ENCODE results near the gene UQCRHL. TPM values are rescaled to one million over a fixed set of nuclear protein-coding genes. Genes with fewer than 3 reads are reported as not detected.

The UQCRHL gene
- total RNA-seq, 1 donor from 2014 or later, result 1.7 TPM

GRCh38 chr1:15760520-15761211 is 46.8 kb downstream of the UQCRHL start:
- Histone ChIP-seq H3K4me1 (ENCODE audit: insufficient read depth, low read length) (peaks cover 28% of the 10 kb centered on the region), H3K4me3 (ENCODE audit: insufficient read depth, low read depth, low read length) (peak overlapping the region; percentile 79), H3K36me3 (ENCODE audit: insufficient read depth, low read length) (peaks cover 5% of the 10 kb centered on the region), H3K4me2 (ENCODE audit: low read length) (peak overlapping the region; percentile 92), H3K9me3 (ENCODE audit: insufficient read depth, low read depth, low read length) (no peaks in the 10 kb centered on the region), H3K79me2 (ENCODE audit: insufficient read depth, low read length) (peaks cover 62% of the 10 kb centered on the region), H3K27me3 (ENCODE audit: insufficient read depth, low read length) (no peaks in the 10 kb centered on the region), H3K27ac (ENCODE audit: low read depth, low read length) (peak overlapping the region; percentile 72), H2AFZ (ENCODE audit: low read depth, low read length) (no peak overlapping the region), H3K9ac (ENCODE audit: low read length) (peak overlapping the region; percentile 92), H4K20me1 (ENCODE audit: insufficient read depth, low read length) (peaks cover 49% of the 10 kb centered on the region)
- peak overlapping the region; percentile 94 for H3K4me3 Mint-ChIP-seq (ENCODE audit: unreplicated experiment)
- DNase-seq (ENCODE audit: low read depth) (peak; percentile 75), FAIRE-seq (peak; percentile 54)
- no peaks in the 10 kb centered on the region for H3K27me3 Mint-ChIP-seq (ENCODE audit: low read depth, unreplicated experiment)
- H3K27ac Mint-ChIP-seq (ENCODE audit: unreplicated experiment), result peak overlapping the region; percentile 66
- H3K4me1 Mint-ChIP-seq (ENCODE audit: low read depth, unreplicated experiment), result peaks cover 24% of the 10 kb centered on the region
- peaks cover 22% of the 10 kb centered on the region for H3K36me3 Mint-ChIP-seq (ENCODE audit: low read depth, unreplicated experiment)
- TF ChIP-seq CTCF (IDR thresholded peaks at IDR 0.05; ENCODE audit: insufficient read depth, low read depth, low read length), result no peak
- no peak for TF ChIP-seq EZH2 (IDR thresholded peaks at IDR 0.05; ENCODE audit: insufficient read depth, low read length)
- H3K9me3 Mint-ChIP-seq (ENCODE audit: unreplicated experiment), result no peaks in the 10 kb centered on the region

GRCh38 chr1:15758953-15759661 is 48.3 kb downstream of the UQCRHL start:
- Mint-ChIP-seq H3K9me3 (ENCODE audit: unreplicated experiment) (peaks cover 3% of the 10 kb centered on the region), H3K27me3 (ENCODE audit: low read depth, unreplicated experiment) (peaks cover 4% of the 10 kb centered on the region), H3K36me3 (ENCODE audit: low read depth, unreplicated experiment) (peaks cover 14% of the 10 kb centered on the region), H3K4me1 (ENCODE audit: low read depth, unreplicated experiment) (peaks cover 14% of the 10 kb centered on the region), H3K4me3 (ENCODE audit: unreplicated experiment) (peak overlapping the region; percentile 94), H3K27ac (ENCODE audit: unreplicated experiment) (peak overlapping the region; percentile 85)
- FAIRE-seq (no peak), DNase-seq (ENCODE audit: low read depth) (no peak)
- peak overlapping the region; percentile 92 for H3K4me2 ChIP-seq (ENCODE audit: low read length)
- peak overlapping the region; percentile 83 for H3K27ac ChIP-seq (ENCODE audit: low read depth, low read length)
- no peaks in the 10 kb centered on the region for H3K36me3 ChIP-seq (ENCODE audit: insufficient read depth, low read length)
- H3K9me3 ChIP-seq (ENCODE audit: insufficient read depth, low read depth, low read length), result no peaks in the 10 kb centered on the region
- peaks cover 51% of the 10 kb centered on the region for H3K79me2 ChIP-seq (ENCODE audit: insufficient read depth, low read length)
- H2AFZ ChIP-seq (ENCODE audit: low read depth, low read length), result no peak overlapping the region
- H3K4me3 ChIP-seq (ENCODE audit: insufficient read depth, low read depth, low read length), result peak overlapping the region; percentile 79
- H4K20me1 ChIP-seq (ENCODE audit: insufficient read depth, low read length), result peaks cover 33% of the 10 kb centered on the region
- no peaks in the 10 kb centered on the region for H3K27me3 ChIP-seq (ENCODE audit: insufficient read depth, low read length)
- H3K4me1 ChIP-seq (ENCODE audit: insufficient read depth, low read length), result peaks cover 23% of the 10 kb centered on the region
- H3K9ac ChIP-seq (ENCODE audit: low read length), result peak overlapping the region; percentile 92
- TF ChIP-seq EZH2 (IDR thresholded peaks at IDR 0.05; ENCODE audit: insufficient read depth, low read length) (no peak), CTCF (IDR thresholded peaks at IDR 0.05; ENCODE audit: insufficient read depth, low read depth, low read length) (no peak)
